Stromal cell of bone marrow (primary cell): Measurements from ENCODE around the gene DCAF5.
"Not testable (repeated sequence)": the region's sequence is repeated elsewhere in the genome, so short reads cannot be mapped to it uniquely, and the experiment has no call there.

Experiments used
- DNase-seq: peaks from one replicate; pipeline ENCODE4 v3.0.0-alpha.2; 2012; ENCODE audit warnings: low read depth

The DCAF5 gene

GRCh38 chr14:69042787-69043444, 110.0 kb downstream of the DCAF5 start:
- DNase-seq: no peak

- no peak for DNase-seq
Measured at GRCh38 chr14:69042299-69042698, 110.6 kb downstream of the DCAF5 start.

- DNase-seq: no peak
Measured at GRCh38 chr14:69041783-69042182, 111.1 kb downstream of the DCAF5 start.

- DNase-seq: no peak
Measured at GRCh38 chr14:69040353-69040752, 112.6 kb downstream of the DCAF5 start.

GRCh38 chr14:69039288-69039628, 113.7 kb downstream of the DCAF5 start:
- DNase-seq: no peak

- DNase-seq: peak; percentile 61
Measured at GRCh38 chr14:69038455-69039287, 114.2 kb downstream of the DCAF5 start.

GRCh38 chr14:69037790-69038454, 115.0 kb downstream of the DCAF5 start:
- no peak for DNase-seq

GRCh38 chr14:69036757-69037506, 116.0 kb downstream of the DCAF5 start:
- no peak for DNase-seq

- DNase-seq: no peak
Measured at GRCh38 chr14:69034612-69035262, 118.2 kb downstream of the DCAF5 start.

- DNase-seq: no peak
Measured at GRCh38 chr14:69027242-69027913, 125.5 kb downstream of the DCAF5 start.

- DNase-seq: no peak
Measured at GRCh38 chr14:69023035-69023434, 129.9 kb downstream of the DCAF5 start.

GRCh38 chr14:69022093-69022492, 130.8 kb downstream of the DCAF5 start:
- not testable (repeated sequence) for DNase-seq

- no peak for DNase-seq
Measured at GRCh38 chr14:69017706-69018105, 135.2 kb downstream of the DCAF5 start.

GRCh38 chr14:69014829-69015259, 138.1 kb downstream of the DCAF5 start:
- no peak for DNase-seq

- DNase-seq: no peak
Measured at GRCh38 chr14:69013943-69014782, 138.8 kb downstream of the DCAF5 start.

- no peak for DNase-seq
Measured at GRCh38 chr14:69012256-69012953, 140.5 kb downstream of the DCAF5 start.

- DNase-seq: no peak
Measured at GRCh38 chr14:69010648-69011047, 142.3 kb downstream of the DCAF5 start.

GRCh38 chr14:69008421-69008884, 144.5 kb downstream of the DCAF5 start:
- DNase-seq: no peak

GRCh38 chr14:69006346-69006745, 146.6 kb downstream of the DCAF5 start:
- no peak for DNase-seq
